ENCODE data around the gene PAK6. TPM values are rescaled to one million over a fixed set of nuclear protein-coding genes. Genes with fewer than 3 reads are reported as not detected.

The PAK6 gene
- polyA plus RNA-seq, 1 of the 3 experiments (the other 2 are of a cell fraction), result 0.07 TPM

DNA sequence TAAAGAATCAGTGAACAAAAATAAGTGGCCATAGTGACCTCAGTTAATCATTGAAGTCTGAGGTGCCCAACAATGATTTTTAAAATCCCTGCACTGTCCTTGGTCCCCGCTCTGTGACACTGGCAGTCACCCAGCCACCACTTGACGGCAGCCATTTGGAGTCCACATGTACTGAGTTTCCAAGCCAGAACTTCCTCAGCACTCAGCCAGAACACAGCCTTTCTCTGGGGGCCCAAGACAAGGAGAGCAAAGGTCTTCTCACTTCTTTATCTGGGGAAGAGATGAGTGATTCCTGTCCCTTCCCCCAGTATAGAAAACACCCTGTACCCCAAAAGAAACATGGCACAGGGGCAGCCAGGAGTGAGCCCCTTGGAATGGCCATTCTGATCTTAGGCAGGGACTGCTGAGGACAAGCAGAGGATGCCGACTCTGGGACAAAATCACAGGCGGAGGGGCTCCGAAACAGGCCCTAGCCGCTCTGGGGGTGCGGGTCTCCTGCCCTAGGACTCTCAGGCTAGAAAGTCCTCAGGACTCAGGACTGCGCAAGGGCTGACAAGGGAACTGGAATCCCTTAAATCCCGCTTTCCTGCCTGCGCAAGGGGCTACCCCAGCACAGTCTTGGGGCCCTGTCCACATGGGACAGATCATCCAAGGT is 12.8 kb downstream of the PAK6 start:
- Histone ChIP-seq H3K27me3 (ENCODE audit: insufficient read depth) (peaks cover 21% of the 10 kb centered on the region), H3K4me3 (ENCODE audit: low read depth in 2 of 2, low read length in 1 of 2) (no peak overlapping the region), H2AFZ (ENCODE audit: low read depth) (no peak overlapping the region), H3K27ac (ENCODE audit: low read depth in 2 of 2, low read length in 1 of 2) (no peak overlapping the region), H3F3A (replicated peaks; ENCODE audit: insufficient read depth) (peaks cover 22% of the 10 kb centered on the region), H3K36me3 (replicated peaks in 1 of 2; ENCODE audit: control insufficient read depth in 1 of 2, insufficient read depth in 2 of 2, low read length in 1 of 2) (no peaks in the 10 kb centered on the region), H3K9me2 (no peaks in the 10 kb centered on the region), H3K4me1 (ENCODE audit: control insufficient read depth in 1 of 2, insufficient read depth in 2 of 2, low read depth in 1 of 2, low read length in 1 of 2) (peaks cover 13 to 35% of the 10 kb centered on the region in 2 experiments), H3K4me2 (no peak overlapping the region), H3K9me3 (no peaks in the 10 kb centered on the region), H3K79me2 (ENCODE audit: insufficient read depth) (no peaks in the 10 kb centered on the region), H3K9ac (no peak overlapping the region), H4K20me1 (ENCODE audit: insufficient read depth) (peaks cover 13% of the 10 kb centered on the region)
- no peak for TF ChIP-seq TAF1 (IDR thresholded peaks at IDR 0.05; ENCODE audit: borderline replicate concordance, low read depth, low read length)
- TF ChIP-seq, protein P1, sequence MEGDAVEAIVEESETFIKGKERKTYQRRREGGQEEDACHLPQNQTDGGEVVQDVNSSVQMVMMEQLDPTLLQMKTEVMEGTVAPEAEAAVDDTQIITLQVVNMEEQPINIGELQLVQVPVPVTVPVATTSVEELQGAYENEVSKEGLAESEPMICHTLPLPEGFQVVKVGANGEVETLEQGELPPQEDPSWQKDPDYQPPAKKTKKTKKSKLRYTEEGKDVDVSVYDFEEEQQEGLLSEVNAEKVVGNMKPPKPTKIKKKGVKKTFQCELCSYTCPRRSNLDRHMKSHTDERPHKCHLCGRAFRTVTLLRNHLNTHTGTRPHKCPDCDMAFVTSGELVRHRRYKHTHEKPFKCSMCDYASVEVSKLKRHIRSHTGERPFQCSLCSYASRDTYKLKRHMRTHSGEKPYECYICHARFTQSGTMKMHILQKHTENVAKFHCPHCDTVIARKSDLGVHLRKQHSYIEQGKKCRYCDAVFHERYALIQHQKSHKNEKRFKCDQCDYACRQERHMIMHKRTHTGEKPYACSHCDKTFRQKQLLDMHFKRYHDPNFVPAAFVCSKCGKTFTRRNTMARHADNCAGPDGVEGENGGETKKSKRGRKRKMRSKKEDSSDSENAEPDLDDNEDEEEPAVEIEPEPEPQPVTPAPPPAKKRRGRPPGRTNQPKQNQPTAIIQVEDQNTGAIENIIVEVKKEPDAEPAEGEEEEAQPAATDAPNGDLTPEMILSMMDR (IDR thresholded peaks at IDR 0.05), result no peak
- 88% methylated on average over 3 of the region's 10 CpGs for WGBS (ENCODE audit: low lambda C conversion rate)
- no peak for DNase-seq
- CTCF ChIA-PET, result interaction anchor here (0.9 to 34.5 kb wide), 4 partner anchors 12 to 58 kb away, joined by 5 to 720 read pairs (median 21); no protein-coding TSS in a partner anchor
- POLR2A ChIA-PET, result no interaction called here

DNA sequence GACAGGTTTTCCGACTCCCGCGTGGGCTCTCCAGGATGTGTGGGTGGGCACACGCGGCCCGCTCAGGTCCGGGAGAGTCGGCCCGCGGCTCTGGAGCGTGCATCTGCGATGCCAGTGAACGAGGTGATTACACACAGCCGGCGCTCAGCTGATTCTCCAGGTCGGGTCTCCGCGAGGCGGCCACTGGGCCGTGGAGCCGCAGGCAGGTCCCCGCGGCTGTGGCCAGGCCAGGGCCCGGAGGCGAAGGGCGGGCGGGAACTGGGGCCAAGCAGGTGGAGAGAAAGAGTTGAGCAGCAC is 13.2 kb downstream of the PAK6 start:
- H3K4me2 ChIP-seq, result no peak overlapping the region
- 97% methylated on average over 18 of the region's 27 CpGs for WGBS (ENCODE audit: low lambda C conversion rate)
- H2AFZ ChIP-seq (ENCODE audit: low read depth), result no peak overlapping the region
- H3K9ac ChIP-seq, result no peak overlapping the region
- no peaks in the 10 kb centered on the region for H3K9me2 ChIP-seq
- peaks cover 21% of the 10 kb centered on the region for H3K27me3 ChIP-seq (ENCODE audit: insufficient read depth)
- ChIA-PET POLR2A (interaction anchor here (0.6 kb wide), 1 partner anchor 16 kb away, joined by 5 read pairs; no protein-coding TSS in a partner anchor), CTCF (interaction anchor here (0.9 to 34.5 kb wide), 3 partner anchors 14 to 34 kb away, joined by 3 to 720 read pairs (median 5); partner anchors contain the start of gene PAK6)
- no peaks in the 10 kb centered on the region for H3K9me3 ChIP-seq
- peaks cover 22% of the 10 kb centered on the region for H3F3A ChIP-seq (replicated peaks; ENCODE audit: insufficient read depth)
- peaks cover 13% of the 10 kb centered on the region for H4K20me1 ChIP-seq (ENCODE audit: insufficient read depth)
- H3K4me1 ChIP-seq (ENCODE audit: control insufficient read depth in 1 of 2, insufficient read depth in 2 of 2, low read depth in 1 of 2, low read length in 1 of 2), result peaks cover 13 to 35% of the 10 kb centered on the region in 2 experiments
- no peak overlapping the region for H3K27ac ChIP-seq (ENCODE audit: low read depth in 2 of 2, low read length in 1 of 2)
- no peak overlapping the region for H3K4me3 ChIP-seq (ENCODE audit: low read depth in 2 of 2, low read length in 1 of 2)
- no peak for DNase-seq
- no peaks in the 10 kb centered on the region for H3K79me2 ChIP-seq (ENCODE audit: insufficient read depth)
- H3K36me3 ChIP-seq (replicated peaks in 1 of 2; ENCODE audit: control insufficient read depth in 1 of 2, insufficient read depth in 2 of 2, low read length in 1 of 2), result no peaks in the 10 kb centered on the region
- TF ChIP-seq YY1 (IDR thresholded peaks at IDR 0.05; ENCODE audit: low read depth), result no peak
- TF ChIP-seq MXI1 (IDR thresholded peaks at IDR 0.05; ENCODE audit: low read depth, low read length), result no peak
- TF ChIP-seq, protein P2, sequence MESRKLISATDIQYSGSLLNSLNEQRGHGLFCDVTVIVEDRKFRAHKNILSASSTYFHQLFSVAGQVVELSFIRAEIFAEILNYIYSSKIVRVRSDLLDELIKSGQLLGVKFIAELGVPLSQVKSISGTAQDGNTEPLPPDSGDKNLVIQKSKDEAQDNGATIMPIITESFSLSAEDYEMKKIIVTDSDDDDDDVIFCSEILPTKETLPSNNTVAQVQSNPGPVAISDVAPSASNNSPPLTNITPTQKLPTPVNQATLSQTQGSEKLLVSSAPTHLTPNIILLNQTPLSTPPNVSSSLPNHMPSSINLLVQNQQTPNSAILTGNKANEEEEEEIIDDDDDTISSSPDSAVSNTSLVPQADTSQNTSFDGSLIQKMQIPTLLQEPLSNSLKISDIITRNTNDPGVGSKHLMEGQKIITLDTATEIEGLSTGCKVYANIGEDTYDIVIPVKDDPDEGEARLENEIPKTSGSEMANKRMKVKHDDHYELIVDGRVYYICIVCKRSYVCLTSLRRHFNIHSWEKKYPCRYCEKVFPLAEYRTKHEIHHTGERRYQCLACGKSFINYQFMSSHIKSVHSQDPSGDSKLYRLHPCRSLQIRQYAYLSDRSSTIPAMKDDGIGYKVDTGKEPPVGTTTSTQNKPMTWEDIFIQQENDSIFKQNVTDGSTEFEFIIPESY (IDR thresholded peaks at IDR 0.05; ENCODE audit: borderline replicate concordance, low read depth), result no peak
- TF ChIP-seq, protein P3, sequence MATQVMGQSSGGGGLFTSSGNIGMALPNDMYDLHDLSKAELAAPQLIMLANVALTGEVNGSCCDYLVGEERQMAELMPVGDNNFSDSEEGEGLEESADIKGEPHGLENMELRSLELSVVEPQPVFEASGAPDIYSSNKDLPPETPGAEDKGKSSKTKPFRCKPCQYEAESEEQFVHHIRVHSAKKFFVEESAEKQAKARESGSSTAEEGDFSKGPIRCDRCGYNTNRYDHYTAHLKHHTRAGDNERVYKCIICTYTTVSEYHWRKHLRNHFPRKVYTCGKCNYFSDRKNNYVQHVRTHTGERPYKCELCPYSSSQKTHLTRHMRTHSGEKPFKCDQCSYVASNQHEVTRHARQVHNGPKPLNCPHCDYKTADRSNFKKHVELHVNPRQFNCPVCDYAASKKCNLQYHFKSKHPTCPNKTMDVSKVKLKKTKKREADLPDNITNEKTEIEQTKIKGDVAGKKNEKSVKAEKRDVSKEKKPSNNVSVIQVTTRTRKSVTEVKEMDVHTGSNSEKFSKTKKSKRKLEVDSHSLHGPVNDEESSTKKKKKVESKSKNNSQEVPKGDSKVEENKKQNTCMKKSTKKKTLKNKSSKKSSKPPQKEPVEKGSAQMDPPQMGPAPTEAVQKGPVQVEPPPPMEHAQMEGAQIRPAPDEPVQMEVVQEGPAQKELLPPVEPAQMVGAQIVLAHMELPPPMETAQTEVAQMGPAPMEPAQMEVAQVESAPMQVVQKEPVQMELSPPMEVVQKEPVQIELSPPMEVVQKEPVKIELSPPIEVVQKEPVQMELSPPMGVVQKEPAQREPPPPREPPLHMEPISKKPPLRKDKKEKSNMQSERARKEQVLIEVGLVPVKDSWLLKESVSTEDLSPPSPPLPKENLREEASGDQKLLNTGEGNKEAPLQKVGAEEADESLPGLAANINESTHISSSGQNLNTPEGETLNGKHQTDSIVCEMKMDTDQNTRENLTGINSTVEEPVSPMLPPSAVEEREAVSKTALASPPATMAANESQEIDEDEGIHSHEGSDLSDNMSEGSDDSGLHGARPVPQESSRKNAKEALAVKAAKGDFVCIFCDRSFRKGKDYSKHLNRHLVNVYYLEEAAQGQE (IDR thresholded peaks at IDR 0.05; ENCODE audit: low read depth, low read length), result no peak
- TF ChIP-seq, protein P4, sequence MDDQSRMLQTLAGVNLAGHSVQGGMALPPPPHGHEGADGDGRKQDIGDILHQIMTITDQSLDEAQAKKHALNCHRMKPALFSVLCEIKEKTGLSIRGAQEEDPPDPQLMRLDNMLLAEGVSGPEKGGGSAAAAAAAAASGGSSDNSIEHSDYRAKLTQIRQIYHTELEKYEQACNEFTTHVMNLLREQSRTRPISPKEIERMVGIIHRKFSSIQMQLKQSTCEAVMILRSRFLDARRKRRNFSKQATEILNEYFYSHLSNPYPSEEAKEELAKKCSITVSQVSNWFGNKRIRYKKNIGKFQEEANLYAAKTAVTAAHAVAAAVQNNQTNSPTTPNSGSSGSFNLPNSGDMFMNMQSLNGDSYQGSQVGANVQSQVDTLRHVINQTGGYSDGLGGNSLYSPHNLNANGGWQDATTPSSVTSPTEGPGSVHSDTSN (IDR thresholded peaks at IDR 0.05), result no peak
- TF ChIP-seq NFIC (IDR thresholded peaks at IDR 0.05; ENCODE audit: borderline replicate concordance), result no peak
- no peak for TF ChIP-seq JUND (IDR thresholded peaks at IDR 0.05)
- TF ChIP-seq, protein P1 (IDR thresholded peaks at IDR 0.05), result no peak
- no peak for TF ChIP-seq EP300 (IDR thresholded peaks at IDR 0.05; ENCODE audit: borderline replicate concordance in 1 of 2, low read depth in 1 of 2, low read length in 1 of 2)
- no peak for TF ChIP-seq CHD2 (IDR thresholded peaks at IDR 0.05; ENCODE audit: low read length, partially characterized antibody)
- TF ChIP-seq RAD21 (IDR thresholded peaks at IDR 0.05; ENCODE audit: low read length), result no peak
- TF ChIP-seq, protein P5, sequence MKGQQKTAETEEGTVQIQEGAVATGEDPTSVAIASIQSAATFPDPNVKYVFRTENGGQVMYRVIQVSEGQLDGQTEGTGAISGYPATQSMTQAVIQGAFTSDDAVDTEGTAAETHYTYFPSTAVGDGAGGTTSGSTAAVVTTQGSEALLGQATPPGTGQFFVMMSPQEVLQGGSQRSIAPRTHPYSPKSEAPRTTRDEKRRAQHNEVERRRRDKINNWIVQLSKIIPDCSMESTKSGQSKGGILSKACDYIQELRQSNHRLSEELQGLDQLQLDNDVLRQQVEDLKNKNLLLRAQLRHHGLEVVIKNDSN (IDR thresholded peaks at IDR 0.05; ENCODE audit: borderline replicate concordance, low read depth), result no peak
- TF ChIP-seq GATA2 (CRISPR knock-in tag; IDR thresholded peaks at IDR 0.05), result no peak
